NB4 (cell line): ENCODE data around the gene IP6K1.
"Not testable (repeated sequence)": the region's sequence is repeated elsewhere in the genome, so short reads cannot be mapped to it uniquely, and the experiment has no call there.

Experiments
- DNase-seq: peaks from one replicate; pipeline ENCODE4 v3.0.0; 2010; ENCODE audit warnings: low read depth
- H3K4me3 ChIP-seq: one replicate; pipeline ENCODE4 v1.5.1; 2011; ENCODE audit warnings: mild to moderate bottlenecking, low read depth, low read length, moderate library complexity
- MYC ChIP-seq: IDR thresholded peaks from 2 replicates; pipeline ENCODE4 v1.6.1; 2011; ENCODE audit warnings: low read depth, low read length
- POLR2A ChIP-seq: IDR thresholded peaks from 2 replicates; pipeline ENCODE4 v1.6.1; 2011; ENCODE audit warnings: mild to moderate bottlenecking; ENCODE audit not compliant: insufficient read length; ENCODE audit errors: extremely low read depth
- TF ChIP-seq, protein P1 (sequence below): IDR thresholded peaks from one replicate; pipeline ENCODE4 v1.5.1; 2012; ENCODE audit warnings: low read depth, low read length
- TF ChIP-seq, protein P2 (sequence below): IDR thresholded peaks from 2 replicates; pipeline ENCODE4 v1.6.1; 2011; ENCODE audit warnings: low read depth, low read length

IP6K1 gene

DNA sequence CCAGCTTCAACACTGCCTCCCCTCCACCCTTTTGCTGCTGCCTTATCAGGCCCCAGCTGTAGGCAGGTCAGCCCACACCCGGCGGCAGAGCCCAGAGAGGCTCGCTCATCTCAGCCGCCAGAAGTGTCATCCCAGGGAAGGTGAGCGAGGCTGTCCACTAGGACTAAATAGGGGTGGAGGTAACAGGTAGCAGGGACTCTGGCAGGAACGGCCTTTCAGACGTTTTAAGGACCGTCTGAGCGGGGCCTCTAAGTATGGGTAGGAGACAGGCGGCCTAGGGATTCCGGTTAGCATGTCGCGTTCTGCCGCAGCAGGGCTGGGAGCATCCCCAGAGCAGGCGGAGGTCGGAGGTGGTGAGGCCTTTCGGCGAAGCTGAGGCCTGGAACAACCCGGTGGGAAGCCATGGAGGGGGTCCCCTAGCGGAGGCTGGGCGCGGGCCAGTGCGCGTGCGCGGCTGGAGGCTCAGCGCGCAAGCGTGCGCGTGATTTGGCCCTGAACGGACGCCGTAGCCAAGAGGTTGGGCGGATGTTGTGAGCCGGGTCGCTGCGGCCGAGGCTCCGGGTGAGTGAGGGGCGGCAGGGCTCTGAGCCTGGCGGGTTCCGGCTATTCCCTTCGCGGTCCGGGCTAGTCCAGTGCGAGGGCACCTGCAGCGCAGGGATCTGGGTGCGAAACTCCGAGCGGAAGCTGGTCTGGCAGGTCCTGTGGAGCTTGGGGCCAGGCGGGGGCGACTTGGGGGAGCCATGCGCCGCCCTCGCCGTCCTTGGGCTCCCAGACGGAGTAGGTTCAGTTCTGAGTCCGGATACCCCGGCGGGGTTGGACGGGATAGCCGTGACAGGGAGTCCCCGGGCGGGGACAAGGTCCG, 97.1 kb downstream of the IP6K1 start, which contains the start of the genes MST1 and RNF123:
TSS of gene MST1 (minus strand) at position 429 of the 862 bp plus-strand sequence. CDS start 783 bp downstream, outside the sequence.
TSS of gene RNF123 (plus strand) at position 512 of the 862 bp plus-strand sequence. CDS start 1,609 bp downstream, outside the sequence.
- peak; percentile 93 for DNase-seq
- peak; percentile 67 for TF ChIP-seq MYC
- TF ChIP-seq POLR2A, result peak; percentile 45
- TF ChIP-seq, protein P1, sequence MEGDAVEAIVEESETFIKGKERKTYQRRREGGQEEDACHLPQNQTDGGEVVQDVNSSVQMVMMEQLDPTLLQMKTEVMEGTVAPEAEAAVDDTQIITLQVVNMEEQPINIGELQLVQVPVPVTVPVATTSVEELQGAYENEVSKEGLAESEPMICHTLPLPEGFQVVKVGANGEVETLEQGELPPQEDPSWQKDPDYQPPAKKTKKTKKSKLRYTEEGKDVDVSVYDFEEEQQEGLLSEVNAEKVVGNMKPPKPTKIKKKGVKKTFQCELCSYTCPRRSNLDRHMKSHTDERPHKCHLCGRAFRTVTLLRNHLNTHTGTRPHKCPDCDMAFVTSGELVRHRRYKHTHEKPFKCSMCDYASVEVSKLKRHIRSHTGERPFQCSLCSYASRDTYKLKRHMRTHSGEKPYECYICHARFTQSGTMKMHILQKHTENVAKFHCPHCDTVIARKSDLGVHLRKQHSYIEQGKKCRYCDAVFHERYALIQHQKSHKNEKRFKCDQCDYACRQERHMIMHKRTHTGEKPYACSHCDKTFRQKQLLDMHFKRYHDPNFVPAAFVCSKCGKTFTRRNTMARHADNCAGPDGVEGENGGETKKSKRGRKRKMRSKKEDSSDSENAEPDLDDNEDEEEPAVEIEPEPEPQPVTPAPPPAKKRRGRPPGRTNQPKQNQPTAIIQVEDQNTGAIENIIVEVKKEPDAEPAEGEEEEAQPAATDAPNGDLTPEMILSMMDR, result peak; percentile 26
- TF ChIP-seq, protein P2, sequence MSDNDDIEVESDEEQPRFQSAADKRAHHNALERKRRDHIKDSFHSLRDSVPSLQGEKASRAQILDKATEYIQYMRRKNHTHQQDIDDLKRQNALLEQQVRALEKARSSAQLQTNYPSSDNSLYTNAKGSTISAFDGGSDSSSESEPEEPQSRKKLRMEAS, result peak; percentile 47; the same call in 1 of the 2 replicates
- H3K4me3 ChIP-seq, result peak within 1 kb of the TSS; percentile 78

GRCh38 chr3:49688338-49689045, 97.8 kb downstream of the IP6K1 start:
- TF ChIP-seq POLR2A, result peak; percentile 43
- H3K4me3 ChIP-seq, result peak overlapping the region; percentile 78
- DNase-seq, result peak; percentile 82

DNA sequence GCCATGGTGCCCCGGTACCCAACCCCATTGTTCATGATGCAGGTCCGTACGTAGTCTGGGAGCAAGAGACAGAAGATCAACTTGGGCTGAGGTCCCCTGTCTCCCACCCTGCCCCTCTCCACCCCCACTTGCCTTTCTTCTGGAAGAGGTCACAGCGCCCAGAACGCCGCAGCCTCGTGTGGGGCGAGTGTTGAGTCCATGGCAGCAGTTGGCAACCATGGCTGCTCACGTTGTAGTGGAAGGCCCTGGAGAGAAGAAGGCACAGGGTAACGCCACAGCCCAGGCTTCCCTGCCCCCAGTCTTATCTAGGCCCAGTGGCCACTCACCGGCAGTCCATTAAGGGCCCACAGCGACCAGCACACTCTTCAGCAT, 98.9 kb downstream of the IP6K1 start:
- not testable (repeated sequence) for DNase-seq, H3K4me3 ChIP-seq

DNA sequence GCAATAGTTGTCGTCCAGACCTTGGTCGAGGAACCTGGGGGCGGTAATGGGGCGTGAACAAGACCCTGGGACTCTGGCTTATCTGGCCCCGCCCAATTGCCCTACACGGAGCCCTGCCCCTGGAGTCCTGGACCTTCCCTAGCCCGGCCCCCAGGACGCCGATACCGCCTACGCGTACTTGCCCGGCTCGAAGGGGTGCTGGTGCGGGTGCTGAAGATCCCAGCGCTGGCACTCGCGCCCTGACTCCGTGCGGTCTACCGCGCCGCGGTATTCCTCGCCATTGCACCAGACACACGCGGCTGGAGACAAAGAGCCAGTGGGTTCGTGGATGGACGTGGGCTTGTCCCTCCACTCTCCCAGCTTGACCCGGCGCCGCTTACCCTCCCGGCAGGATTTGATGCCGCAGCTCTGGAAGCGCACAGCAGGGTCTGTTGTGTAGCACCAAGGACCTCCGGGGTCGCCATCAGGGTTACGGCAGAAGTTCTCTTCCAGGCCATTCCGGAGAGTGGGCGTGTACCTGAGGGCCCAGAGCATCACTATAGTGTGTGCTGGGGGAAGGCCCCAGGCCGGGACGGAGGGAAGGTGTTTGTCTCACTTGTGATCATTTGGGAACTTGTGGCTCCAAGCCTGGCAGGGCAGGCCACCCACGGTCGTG, 99.4 kb downstream of the IP6K1 start:
- H3K4me3 ChIP-seq, DNase-seq: not testable (repeated sequence)

DNA sequence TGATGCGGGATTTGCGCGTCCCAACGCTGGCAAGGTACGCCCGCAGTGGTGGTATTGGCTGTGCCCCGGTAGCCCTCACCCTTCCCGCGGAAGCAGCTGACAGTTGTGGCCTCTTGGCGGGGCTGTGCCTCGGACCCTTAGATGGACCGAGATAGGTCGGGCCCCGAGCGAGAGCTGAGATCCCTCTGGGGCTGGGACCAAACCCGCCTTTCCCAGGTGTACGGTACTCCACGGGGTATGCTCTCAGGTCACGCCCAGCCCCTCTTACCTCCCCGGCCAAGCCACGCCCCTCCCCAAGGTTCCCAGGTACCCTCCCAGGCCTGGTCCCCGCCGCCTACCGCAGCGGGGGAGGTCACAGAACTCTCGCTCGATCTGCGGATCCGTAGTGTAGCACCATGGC, 100.0 kb downstream of the IP6K1 start:
- not testable (repeated sequence) for H3K4me3 ChIP-seq, DNase-seq

DNA sequence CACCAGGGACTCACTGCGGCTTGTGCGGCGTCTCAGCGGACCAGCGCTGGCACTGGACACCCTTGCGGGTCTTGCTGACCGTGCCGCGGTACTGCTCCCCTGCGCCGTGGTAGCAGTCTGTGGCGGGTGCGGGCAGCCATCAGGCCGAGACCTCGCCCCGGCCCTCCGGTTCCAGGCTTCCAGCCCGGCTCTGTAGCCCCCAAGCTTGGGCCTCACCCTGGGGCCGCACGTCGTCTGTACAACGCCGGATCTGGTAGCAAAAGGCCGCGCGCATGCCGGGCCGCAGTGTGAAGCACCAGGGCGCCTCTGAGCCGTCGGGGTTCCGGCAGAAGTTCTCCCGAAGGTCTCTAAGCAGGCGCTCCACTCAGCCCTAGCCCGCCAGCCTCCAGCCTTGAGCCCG, 100.5 kb downstream of the IP6K1 start:
- H3K4me3 ChIP-seq, DNase-seq: not testable (repeated sequence)

- DNase-seq, H3K4me3 ChIP-seq: not testable (repeated sequence)
These were observed 101.2 kb downstream of the IP6K1 start for GRCh38 chr3:49685103-49685502.

DNA sequence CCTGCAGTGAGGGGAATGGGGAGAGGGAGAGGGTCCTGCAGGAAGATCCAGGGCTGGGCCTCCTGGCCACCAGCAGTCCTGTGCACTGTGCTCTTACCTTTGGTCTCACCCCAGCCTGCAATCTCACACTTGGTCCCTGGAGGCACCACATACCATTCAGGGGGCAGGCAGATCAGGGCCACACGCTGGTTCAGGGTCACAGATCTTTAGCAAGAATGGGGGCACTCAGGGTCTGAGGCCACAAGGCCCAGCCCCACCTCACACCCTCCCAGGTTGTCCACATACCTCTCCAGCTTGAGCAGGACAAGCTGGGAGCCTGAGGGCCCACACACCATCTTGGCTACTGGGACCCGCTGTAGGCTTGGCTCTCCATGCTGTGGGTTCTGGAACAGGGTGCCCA, 101.9 kb downstream of the IP6K1 start:
- DNase-seq, H3K4me3 ChIP-seq: not testable (repeated sequence)

DNA sequence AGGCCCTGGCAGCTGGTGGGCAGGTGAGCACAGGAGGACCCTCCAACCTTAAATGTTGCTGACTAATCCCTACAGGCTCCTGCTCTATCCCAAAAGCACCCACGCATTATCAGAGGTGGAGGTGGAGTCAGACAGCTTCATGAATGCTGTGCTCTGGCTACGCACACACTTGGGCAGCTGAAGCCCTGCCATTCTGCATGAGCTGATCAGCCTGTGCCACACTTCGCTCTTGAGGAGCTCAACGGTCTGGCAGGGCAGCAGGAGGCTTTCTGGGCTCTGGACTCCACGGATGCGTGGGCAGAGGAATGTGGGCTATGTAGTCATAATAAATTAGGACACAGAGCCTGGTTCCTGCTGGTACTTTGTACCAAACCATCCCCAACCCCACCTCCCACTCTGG, 103.2 kb downstream of the IP6K1 start:
- no peak overlapping the region for H3K4me3 ChIP-seq
- TF ChIP-seq, protein P2, result no peak
- TF ChIP-seq POLR2A, result no peak
- TF ChIP-seq, protein P1, result no peak
- no peak for TF ChIP-seq MYC
- no peak for DNase-seq

GRCh38 chr3:49681543-49681942, 104.8 kb downstream of the IP6K1 start:
- TF ChIP-seq MYC (no peak), POLR2A (no peak)
- TF ChIP-seq, protein P2, result no peak
- TF ChIP-seq, protein P1, result no peak
- no peak overlapping the region for H3K4me3 ChIP-seq
- DNase-seq, result no peak
